ENCODE data around the gene LGALS3.

GRCh38 chr14:55153951-55154350, 24.9 kb downstream of the LGALS3 start:
- TF ChIP-seq EGR1 (IDR thresholded peaks at IDR 0.05; ENCODE audit: low read depth in 2 of 2) (no peak), JUND (IDR thresholded peaks at IDR 0.05) (no peak)
